ENCODE results near the gene PTPRN2. TPM values are rescaled to one million over a fixed set of nuclear protein-coding genes. Genes with fewer than 3 reads are reported as not detected.

PTPRN2 gene
- total and polyA plus RNA-seq, 5 experiments from 2014 or later = 0.69 to 1.5 (median 0.99) TPM

DNA sequence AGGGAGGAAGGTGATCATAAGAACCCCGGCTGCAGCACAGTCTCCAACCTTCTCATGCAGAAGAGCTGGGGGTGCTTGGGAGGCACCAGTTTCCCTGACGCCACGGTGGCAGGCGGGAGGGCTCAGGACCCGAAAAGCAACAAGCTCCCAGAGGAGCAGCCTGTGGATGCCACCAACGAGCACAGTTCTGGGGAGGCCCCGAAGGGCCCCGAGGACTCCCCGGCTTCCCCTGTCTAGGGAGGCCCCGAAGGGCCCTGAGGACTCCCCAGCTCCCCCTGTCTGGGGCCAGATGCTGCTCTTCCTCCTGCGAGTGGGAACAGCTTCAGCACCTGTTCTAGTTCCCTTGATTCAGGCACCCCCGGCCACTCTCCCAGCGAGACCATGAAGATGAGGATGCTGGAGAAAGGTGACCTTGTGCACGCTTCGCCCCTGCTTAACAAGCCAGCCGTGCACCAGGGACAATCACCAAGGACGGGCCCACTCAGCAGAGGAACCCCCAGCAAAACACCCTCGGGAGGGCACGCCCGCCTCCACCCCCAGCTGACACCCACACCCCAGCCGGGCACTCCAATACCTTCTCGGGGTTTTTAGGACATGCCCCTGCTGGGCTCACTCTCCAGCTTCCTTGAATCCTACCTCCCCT lies 112.5 kb downstream of the PTPRN2 start:
- H3K4me1 Mint-ChIP-seq = peaks cover 0 to 6% (median 0%) of the 10 kb centered on the region in 4 donors
- peaks cover 0 to 33% (median 15%) of the 10 kb centered on the region in 5 donors for H3K27me3 Mint-ChIP-seq
- ATAC-seq (no peak), DNase-seq (no peak)
- no peak overlapping the region for H3K4me3 Mint-ChIP-seq
- H3K27ac Mint-ChIP-seq = no peak overlapping the region
- H3K36me3 Mint-ChIP-seq = no peaks in the 10 kb centered on the region
- POLR2A ChIA-PET = no interaction called here
- H3K9me3 Mint-ChIP-seq = no peaks in the 10 kb centered on the region

- Mint-ChIP-seq H3K4me1 (peaks cover 0 to 6% (median 0%) of the 10 kb centered on the region in 4 donors), H3K27me3 (peaks cover under 1 to 40% (median 20%) of the 10 kb centered on the region in 5 donors), H3K27ac (no peak overlapping the region), H3K9me3 (no peaks in the 10 kb centered on the region), H3K36me3 (no peaks in the 10 kb centered on the region), H3K4me3 (no peak overlapping the region)
- ATAC-seq (no peak), DNase-seq (no peak)
- POLR2A ChIA-PET = no interaction called here
Measured at GRCh38 chr7:158474488-158474887, 113.1 kb downstream of the PTPRN2 start.

DNA sequence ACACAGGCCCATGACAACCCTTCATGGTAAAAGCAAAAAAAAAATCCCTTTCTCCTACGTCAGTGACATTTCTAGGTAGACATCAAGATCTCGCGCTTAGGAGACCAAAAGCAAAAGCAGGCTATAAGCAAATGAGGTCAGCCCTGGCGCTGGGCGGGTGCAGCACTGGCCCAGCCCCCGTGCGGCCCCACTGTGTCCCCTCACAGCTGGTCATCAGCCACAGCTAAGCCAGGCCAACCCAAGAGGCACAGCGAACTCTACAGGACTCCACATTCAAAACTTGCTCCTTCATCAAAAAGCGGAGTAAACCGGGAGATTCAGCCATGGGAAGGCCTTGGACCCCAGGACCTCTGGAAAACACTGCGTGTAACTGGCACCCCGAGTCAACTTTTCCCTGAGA lies 113.7 kb downstream of the PTPRN2 start:
- no peaks in the 10 kb centered on the region for H3K9me3 Mint-ChIP-seq
- POLR2A ChIA-PET = no interaction called here

DNA sequence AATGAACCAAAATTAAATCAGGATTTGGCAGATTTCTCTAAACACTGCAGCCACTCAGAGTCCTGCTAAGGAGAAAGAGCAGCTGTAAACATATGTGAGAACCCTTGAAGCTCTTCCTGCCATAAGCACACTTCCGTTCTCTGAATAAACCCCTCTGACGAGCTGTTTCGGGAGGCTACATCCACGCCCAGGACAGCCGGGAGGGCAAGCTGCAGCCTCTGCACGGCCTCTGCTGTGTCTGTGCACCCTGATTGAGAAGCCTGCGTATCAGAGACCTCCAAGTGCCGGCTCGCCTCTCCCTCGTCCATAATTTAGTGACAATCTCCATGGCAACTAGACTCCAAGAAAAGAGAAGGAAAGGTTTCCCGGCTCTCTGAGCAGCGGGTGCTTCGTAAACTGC lies 114.4 kb downstream of the PTPRN2 start:
- ATAC-seq = no peak
- peaks cover 4 to 49% (median 23%) of the 10 kb centered on the region in 5 donors for H3K27me3 Mint-ChIP-seq
- H3K36me3 Mint-ChIP-seq = no peaks in the 10 kb centered on the region
- H3K27ac Mint-ChIP-seq = peak overlapping the region in 1 of 10 donors; percentile 15
- peaks cover 0 to 6% (median 0%) of the 10 kb centered on the region in 4 donors for H3K4me1 Mint-ChIP-seq
- H3K4me3 Mint-ChIP-seq = no peak overlapping the region
- no peak for DNase-seq
- H3K9me3 Mint-ChIP-seq = no peaks in the 10 kb centered on the region
- POLR2A ChIA-PET = interaction anchor here (0.6 kb wide), 1 partner anchor 10 kb away, joined by 3 read pairs; no protein-coding TSS in a partner anchor

More for the DNA sequence above, 113.7 kb downstream of the PTPRN2 start:
- Mint-ChIP-seq H3K27ac (no peak overlapping the region), H3K4me1 (peaks cover 0 to 6% (median 0%) of the 10 kb centered on the region in 4 donors), H3K27me3 (peaks cover 2 to 45% (median 23%) of the 10 kb centered on the region in 5 donors), H3K4me3 (no peak overlapping the region), H3K36me3 (no peaks in the 10 kb centered on the region)
- DNase-seq = no peak
- no peak for ATAC-seq

DNA sequence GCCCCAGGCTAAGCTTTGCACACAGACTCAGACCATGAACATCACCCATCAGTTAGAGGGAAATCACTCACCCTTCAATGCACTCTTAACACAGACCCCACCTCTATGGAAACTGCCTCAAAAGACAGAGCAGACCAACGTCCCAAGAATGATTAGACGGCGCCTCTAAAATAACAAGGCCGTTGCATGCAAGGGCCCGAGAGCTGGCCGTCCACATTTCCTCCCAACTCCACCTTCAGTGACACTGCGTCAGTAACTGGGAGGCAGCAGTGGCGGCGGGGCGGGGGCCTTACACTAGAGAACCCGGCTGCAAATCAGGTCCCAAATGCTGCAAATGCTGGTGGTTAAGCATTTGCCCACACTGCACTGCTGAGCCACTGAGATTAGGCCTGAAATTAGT lies 115.0 kb downstream of the PTPRN2 start:
- POLR2A ChIA-PET = no interaction called here
- no peak for DNase-seq
- Mint-ChIP-seq H3K27me3 (peaks cover 6 to 43% (median 25%) of the 10 kb centered on the region in 5 donors), H3K36me3 (no peaks in the 10 kb centered on the region), H3K4me1 (peaks cover 0 to 6% (median 0%) of the 10 kb centered on the region in 4 donors), H3K4me3 (no peak overlapping the region), H3K9me3 (no peaks in the 10 kb centered on the region), H3K27ac (no peak overlapping the region)
- ATAC-seq = no peak

DNA sequence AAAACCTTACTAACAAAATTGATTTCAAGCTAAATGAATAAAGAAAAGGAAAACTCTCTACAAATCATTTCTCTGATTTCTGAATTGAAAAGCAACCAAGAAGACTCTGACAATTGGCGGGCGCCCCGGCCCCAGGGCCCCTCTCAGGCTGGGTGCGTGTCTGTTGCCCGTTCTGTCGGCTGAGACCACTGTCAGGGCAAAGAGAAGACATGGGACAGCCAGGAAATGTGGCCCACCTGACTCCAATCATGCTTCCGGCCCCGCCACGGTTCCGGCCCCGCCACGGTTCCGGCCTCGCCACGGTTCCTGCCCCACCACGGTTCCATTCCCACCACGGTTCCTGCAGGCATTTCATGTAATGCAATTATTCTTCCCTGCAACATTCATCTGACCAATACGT lies 115.9 kb downstream of the PTPRN2 start:
- DNase-seq = no peak
- Mint-ChIP-seq H3K27ac (no peak overlapping the region), H3K4me3 (no peak overlapping the region), H3K4me1 (peaks cover 0 to 6% (median 0%) of the 10 kb centered on the region in 4 donors), H3K9me3 (no peaks in the 10 kb centered on the region), H3K27me3 (peaks cover 10 to 38% (median 26%) of the 10 kb centered on the region in 5 donors), H3K36me3 (no peaks in the 10 kb centered on the region)
- ATAC-seq = no peak
- POLR2A ChIA-PET = no interaction called here

GRCh38 chr7:158470336-158470735 lies 117.3 kb downstream of the PTPRN2 start:
- Mint-ChIP-seq H3K36me3 (no peaks in the 10 kb centered on the region), H3K27ac (no peak overlapping the region), H3K4me3 (no peak overlapping the region), H3K4me1 (peaks cover 0 to 6% (median 0%) of the 10 kb centered on the region in 4 donors), H3K9me3 (peaks cover 0 to 3% (median 0%) of the 10 kb centered on the region in 9 donors), H3K27me3 (peaks cover 9 to 30% (median 27%) of the 10 kb centered on the region in 5 donors)
- ATAC-seq (no peak), DNase-seq (no peak)
- POLR2A ChIA-PET = no interaction called here

DNA sequence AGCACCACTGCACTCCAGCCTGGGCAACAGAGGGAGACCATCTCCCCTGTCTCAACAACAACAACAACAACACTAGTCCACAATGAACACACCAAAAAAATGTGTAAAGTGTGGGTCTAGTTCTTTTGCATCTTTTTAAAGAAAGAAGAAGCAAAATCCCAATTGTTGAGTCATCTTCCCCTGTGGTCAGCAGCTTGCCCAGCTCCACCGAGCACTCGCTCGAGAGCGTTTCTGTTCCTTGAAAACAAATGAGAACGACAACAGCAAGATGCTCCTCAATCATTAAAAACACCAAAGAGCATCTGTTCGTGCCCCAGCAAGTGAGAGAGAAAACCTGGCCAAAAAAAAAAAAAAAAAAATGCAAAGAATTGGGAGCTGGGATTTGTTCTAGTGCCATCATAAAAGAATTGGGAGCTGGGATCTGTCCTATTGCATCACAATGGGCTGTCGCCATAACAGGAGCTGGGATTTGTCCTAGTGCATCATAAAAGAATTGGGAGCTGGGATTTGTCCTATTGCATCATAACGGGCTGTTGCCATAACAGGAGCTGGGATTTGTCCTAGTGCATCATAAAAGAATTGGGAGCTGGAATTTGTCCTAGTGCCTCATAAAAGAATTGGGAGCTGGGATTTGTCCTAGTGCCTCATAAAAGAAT lies 118.1 kb downstream of the PTPRN2 start:
- Mint-ChIP-seq H3K4me3 (no peak overlapping the region), H3K27me3 (peaks cover 9 to 29% (median 27%) of the 10 kb centered on the region in 5 donors), H3K4me1 (peaks cover 0 to 6% (median 0%) of the 10 kb centered on the region in 4 donors), H3K9me3 (peaks cover 0 to 7% (median 2%) of the 10 kb centered on the region in 9 donors), H3K36me3 (peaks cover 0 to 2% (median 0%) of the 10 kb centered on the region in 3 donors), H3K27ac (no peak overlapping the region)
- no peak for DNase-seq
- POLR2A ChIA-PET = no interaction called here
- ATAC-seq = no peak

DNA sequence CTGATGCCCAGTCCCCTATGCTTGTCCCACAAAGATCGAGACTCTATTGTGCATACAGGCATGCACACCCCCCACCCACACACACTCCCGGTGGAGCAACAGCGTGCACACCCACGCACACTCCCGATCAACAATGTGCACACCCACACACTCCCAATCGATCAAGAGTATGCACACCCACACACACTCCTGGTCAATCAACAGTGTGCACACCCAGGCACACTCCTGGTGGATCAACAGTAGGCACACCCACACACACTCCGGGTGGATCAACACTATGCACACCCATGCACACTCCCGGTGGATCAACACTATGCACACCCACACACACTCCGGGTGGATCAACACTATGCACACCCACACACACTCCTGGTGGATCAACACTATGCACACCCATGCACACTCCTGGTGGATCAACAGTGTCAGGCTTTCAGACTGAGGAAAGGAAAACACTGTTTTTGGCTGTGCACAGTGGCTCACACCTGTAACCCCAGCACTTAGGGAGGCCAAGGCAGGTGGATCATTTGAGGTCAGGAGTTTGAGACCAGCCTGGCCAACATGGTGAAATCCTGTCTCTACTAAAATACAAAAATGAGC lies 118.8 kb downstream of the PTPRN2 start:
- peaks cover 9 to 29% (median 27%) of the 10 kb centered on the region in 5 donors for H3K27me3 Mint-ChIP-seq
- peaks cover 0 to 4% (median 0%) of the 10 kb centered on the region in 3 donors for H3K36me3 Mint-ChIP-seq
- POLR2A ChIA-PET = no interaction called here
- H3K9me3 Mint-ChIP-seq = peaks cover 0 to 12% (median 4%) of the 10 kb centered on the region in 9 donors
- no peak overlapping the region for H3K4me3 Mint-ChIP-seq
- H3K27ac Mint-ChIP-seq = peak overlapping the region in 1 of 10 donors; percentile 51
- no peak for DNase-seq
- no peak for ATAC-seq
- H3K4me1 Mint-ChIP-seq = peaks cover 0 to 6% (median 0%) of the 10 kb centered on the region in 4 donors

GRCh38 chr7:158468181-158468580 lies 119.4 kb downstream of the PTPRN2 start:
- ATAC-seq (no peak), DNase-seq (no peak)
- POLR2A ChIA-PET = no interaction called here
- peaks cover 0 to 4% (median 0%) of the 10 kb centered on the region in 3 donors for H3K36me3 Mint-ChIP-seq
- no peak overlapping the region for H3K4me3 Mint-ChIP-seq
- peaks cover 9 to 27% (median 24%) of the 10 kb centered on the region in 5 donors for H3K27me3 Mint-ChIP-seq
- no peak overlapping the region for H3K27ac Mint-ChIP-seq
- peaks cover 0 to 3% (median 0%) of the 10 kb centered on the region in 4 donors for H3K4me1 Mint-ChIP-seq
- H3K9me3 Mint-ChIP-seq = peaks cover 0 to 18% (median 6%) of the 10 kb centered on the region in 9 donors

DNA sequence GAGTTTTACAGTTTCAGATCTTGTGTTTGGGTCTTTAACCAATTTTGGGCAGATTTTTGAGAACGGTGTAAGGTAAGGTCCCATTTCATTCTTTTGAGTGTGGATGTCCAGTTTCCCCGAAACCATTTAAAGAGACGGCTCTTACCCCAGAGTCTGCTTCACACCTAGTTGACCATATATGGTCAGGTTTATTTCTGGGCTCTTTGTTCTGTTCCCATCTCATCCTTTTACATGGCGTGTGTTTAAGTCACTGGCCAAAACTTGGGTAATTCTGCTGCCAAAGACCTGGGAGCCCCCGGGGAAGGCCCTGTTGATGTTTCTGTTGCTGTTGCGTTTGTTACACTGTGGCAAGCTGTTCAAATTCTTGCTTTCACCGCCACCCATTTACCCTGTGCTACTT lies 120.1 kb downstream of the PTPRN2 start:
- ATAC-seq (no peak), DNase-seq (no peak)
- no peaks in the 10 kb centered on the region for H3K4me1 Mint-ChIP-seq
- POLR2A ChIA-PET = no interaction called here
- peaks cover 0 to 4% (median 0%) of the 10 kb centered on the region in 3 donors for H3K36me3 Mint-ChIP-seq
- peaks cover 9 to 27% (median 19%) of the 10 kb centered on the region in 5 donors for H3K27me3 Mint-ChIP-seq
- no peak overlapping the region for H3K27ac Mint-ChIP-seq
- peaks cover 0 to 23% (median 7%) of the 10 kb centered on the region in 9 donors for H3K9me3 Mint-ChIP-seq
- H3K4me3 Mint-ChIP-seq = no peak overlapping the region

DNA sequence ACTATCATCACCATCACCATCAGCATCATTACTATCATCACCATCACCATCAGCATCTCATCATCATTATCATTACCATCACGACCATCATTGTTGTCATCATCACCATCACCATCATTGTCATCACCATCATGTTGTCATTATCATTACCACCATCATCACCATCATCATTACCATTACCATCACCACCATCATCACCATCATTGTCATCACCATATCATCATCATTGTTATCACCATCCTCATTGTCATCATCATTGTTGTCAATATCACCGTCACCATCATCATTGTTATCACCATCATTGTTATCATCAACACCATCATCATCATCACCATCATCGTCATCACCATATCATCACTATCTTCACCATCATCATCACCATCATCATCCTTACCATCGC lies 124.3 kb downstream of the PTPRN2 start:
- H3K27me3 Mint-ChIP-seq = peaks cover 0 to 10% (median 7%) of the 10 kb centered on the region in 5 donors
- ATAC-seq = no peak
- DNase-seq = no peak
- H3K9me3 Mint-ChIP-seq = peaks cover 0 to 23% (median 9%) of the 10 kb centered on the region in 9 donors
- H3K27ac Mint-ChIP-seq = no peak overlapping the region
- H3K36me3 Mint-ChIP-seq = peaks cover 0 to 4% (median 0%) of the 10 kb centered on the region in 3 donors
- no peaks in the 10 kb centered on the region for H3K4me1 Mint-ChIP-seq
- POLR2A ChIA-PET = no interaction called here
- no peak overlapping the region for H3K4me3 Mint-ChIP-seq

- Mint-ChIP-seq H3K4me1 (no peaks in the 10 kb centered on the region), H3K4me3 (no peak overlapping the region), H3K36me3 (peaks cover 0 to 4% (median 0%) of the 10 kb centered on the region in 3 donors), H3K27me3 (peaks cover 0 to 4% (median 0%) of the 10 kb centered on the region in 5 donors), H3K9me3 (peaks cover 0 to 23% (median 9%) of the 10 kb centered on the region in 9 donors), H3K27ac (no peak overlapping the region)
- POLR2A ChIA-PET = no interaction called here
- DNase-seq (no peak), ATAC-seq (no peak)
Measured at GRCh38 chr7:158461824-158462223, 125.8 kb downstream of the PTPRN2 start.

Data from naive thymus-derived CD8-positive, alpha-beta T cell (primary cell).